Activated CD8-positive, alpha-beta memory T cell treated with anti-CD3 and anti-CD28 coated beads, Interleukin-2, amount 50 U/mL, for 48 hours (primary cell): ENCODE measurements around the gene ACYP2.
"Not testable (repeated sequence)": the region's sequence is repeated elsewhere in the genome, so short reads cannot be mapped to it uniquely, and the experiment has no call there.

Source experiments
- DNase-seq: peaks from one replicate; pipeline ENCODE4 v3.0.0-alpha.2; 2020

The ACYP2 gene

DNA sequence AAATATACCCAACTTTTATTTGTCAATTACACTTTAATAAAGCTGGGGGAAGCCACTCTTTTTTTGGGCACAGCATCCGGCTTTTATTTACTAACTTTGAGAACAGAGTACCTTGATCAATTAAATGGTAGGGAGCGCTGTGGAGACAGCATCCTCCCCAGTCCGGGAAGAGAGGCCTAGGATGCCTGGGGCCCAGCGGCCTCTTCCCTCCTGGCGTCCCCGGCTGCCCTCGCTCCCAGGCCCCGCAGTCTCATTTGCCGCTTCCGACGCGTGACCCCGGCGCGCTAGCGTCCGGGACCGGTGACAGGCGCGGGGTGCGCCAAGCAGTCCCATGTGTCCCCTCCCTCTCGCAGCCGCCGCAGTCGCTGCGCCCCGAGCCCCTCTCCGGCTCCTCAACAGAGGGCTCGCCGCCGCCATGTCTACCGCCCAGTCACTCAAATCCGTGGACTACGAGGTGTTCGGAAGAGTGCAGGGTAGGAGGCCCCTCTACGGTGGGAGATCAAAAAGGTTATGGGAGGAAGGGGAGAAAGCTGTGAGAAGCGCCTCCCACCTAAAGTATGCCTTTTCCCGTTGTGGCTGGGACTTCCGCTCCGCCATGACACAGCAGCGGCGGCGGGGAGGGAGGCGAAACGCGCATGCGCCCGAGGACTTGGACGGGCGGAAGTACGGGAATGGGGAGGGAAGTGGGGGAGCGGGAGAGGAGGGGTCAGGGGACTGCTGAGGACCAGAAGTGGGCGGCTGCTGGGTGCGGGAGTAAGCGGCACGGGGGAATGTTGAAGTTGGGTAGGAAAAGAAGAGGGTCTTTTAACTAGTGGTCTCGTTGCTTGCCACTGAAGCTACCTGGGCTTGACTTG is at the start of gene ACYP2:
ACYP2 (plus strand) TSS at position 332 of the 854 bp plus-strand sequence.
- DNase-seq = peak; percentile 96

GRCh38 chr2:54065891-54066290 is 49.5 kb upstream of the ACYP2 start:
- DNase-seq = no peak

- DNase-seq = no peak
Measured at GRCh38 chr2:54067851-54068375, 47.5 kb upstream of the ACYP2 start.

GRCh38 chr2:54072483-54072882 is 42.9 kb upstream of the ACYP2 start:
- DNase-seq = not testable (repeated sequence)

- no peak for DNase-seq
Measured at GRCh38 chr2:54073796-54074195, 41.6 kb upstream of the ACYP2 start.

- no peak for DNase-seq
Measured at GRCh38 chr2:54074606-54075341, 40.6 kb upstream of the ACYP2 start.

- DNase-seq = no peak
Measured at GRCh38 chr2:54076586-54076985, 38.8 kb upstream of the ACYP2 start.

- no peak for DNase-seq
Measured at GRCh38 chr2:54077088-54077900, 38.1 kb upstream of the ACYP2 start.

DNA sequence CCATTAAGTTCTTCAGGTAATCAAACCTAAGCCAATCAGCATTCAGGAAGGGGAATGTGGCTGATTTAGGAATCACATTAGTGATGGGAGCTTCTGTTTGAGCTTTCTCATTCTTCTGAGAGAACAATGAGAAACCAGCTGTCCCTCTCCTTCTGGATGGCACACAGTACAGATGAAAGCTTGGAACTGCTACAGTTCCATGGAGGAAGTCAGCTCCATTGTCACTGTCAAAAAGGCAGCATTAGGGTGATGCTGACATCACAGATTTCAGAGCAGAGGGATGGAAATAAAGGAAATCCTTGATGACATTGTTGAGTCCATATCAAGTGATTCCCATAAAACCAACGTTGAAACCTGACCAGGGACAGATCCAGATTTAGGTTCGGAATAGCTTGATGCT is 36.1 kb upstream of the ACYP2 start:
- no peak for DNase-seq

DNA sequence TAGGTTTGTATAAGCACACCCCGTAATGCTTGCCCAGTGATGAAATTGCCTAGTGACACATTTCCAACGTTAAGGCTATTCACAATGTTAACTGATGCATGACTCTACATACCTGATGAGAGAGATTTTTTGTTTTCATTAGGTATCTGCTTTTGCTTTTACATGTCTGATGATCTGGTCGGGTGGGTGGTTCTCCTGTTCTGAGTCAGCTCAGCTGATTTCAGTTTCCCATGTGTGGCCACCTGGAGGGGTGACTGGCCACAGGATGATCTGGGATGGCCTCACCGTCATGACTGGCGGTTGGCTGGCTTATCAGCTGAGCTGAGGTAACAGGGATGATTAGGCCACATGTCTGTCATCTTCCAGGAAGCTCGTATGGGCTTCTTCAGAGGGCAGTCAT is 33.8 kb upstream of the ACYP2 start:
- DNase-seq = peak; percentile 77

DNA sequence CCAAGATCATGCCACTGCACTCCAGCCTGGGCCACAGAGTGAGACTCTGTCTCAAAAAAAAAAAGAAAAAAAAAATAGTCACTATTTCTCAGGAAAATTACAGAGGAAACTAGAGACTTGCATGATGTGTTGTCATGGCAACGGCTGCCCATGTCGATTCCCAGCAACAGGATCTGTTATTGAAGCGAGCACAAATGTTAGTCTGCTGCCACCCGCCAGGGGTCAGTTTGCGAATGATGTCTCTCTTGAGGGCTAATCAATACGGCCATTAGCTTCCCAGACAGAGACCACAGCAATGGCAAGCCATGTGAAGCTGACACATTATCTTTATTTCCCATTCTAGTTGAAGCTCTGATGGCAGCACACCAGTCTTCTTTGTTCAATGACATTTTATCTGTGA is 32.4 kb upstream of the ACYP2 start:
- DNase-seq = no peak

DNA sequence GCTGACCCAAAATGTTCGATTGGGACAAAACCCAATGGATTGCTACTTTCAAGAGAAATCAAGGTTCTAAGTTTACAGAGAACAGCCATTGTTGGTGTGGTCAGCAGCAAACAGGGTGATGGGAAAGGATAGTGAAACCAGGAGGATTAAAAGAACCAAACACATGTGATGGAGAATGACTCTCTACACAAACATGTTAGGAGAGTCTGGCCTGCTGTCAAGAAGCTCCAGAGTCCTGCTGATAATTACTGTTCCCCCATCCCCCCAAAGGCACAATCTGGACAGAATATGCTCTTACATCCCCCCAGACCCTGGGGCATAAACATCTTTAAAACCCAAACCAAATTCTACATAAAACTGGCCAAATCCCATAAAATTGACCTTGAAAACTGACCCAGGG is 32.0 kb upstream of the ACYP2 start:
- no peak for DNase-seq

GRCh38 chr2:54084600-54084999 is 30.8 kb upstream of the ACYP2 start:
- no peak for DNase-seq

DNA sequence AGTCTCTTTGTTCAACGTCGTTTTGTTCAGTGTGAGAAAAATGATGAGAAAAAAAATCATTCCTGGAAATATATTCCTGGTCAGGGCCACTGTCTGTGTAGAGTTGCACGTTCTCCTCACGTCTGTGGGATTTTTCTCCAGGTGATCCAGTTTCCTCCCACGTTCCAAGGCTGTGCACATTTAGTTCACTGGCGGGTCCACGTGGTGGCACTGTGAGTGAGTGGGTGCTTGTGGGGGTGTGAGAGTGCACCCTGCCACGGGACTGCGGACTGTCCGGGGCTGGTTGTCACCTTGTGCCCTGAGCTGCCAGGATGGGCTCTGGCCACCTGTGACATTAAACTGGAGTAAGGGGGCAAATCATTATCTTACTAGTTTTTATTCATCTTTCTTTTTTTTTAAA is 30.3 kb upstream of the ACYP2 start:
- no peak for DNase-seq

- no peak for DNase-seq
Measured at GRCh38 chr2:54086157-54086556, 29.3 kb upstream of the ACYP2 start.

DNA sequence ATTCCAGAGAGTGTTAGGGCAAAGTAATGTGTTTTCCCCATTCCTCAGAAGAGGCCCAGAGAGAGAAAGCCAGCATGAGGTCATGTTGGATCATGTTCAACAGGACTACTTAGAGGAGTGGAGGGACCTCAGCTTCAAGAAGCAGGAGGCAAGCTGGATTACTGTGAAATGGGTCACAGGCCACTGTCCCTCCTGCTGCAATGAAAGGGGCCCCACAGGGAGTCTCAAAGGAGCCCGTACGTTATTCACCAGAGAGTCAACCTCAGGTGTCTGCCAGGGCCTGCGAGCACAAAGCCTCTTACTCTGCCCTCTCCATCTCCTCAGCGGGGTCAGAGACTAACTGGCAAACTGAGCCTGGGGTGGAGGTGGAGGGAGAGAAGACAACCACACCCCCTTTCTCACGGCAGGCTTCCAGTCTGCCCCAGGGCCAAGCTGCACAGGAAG is 27.2 kb upstream of the ACYP2 start:
- no peak for DNase-seq

DNA sequence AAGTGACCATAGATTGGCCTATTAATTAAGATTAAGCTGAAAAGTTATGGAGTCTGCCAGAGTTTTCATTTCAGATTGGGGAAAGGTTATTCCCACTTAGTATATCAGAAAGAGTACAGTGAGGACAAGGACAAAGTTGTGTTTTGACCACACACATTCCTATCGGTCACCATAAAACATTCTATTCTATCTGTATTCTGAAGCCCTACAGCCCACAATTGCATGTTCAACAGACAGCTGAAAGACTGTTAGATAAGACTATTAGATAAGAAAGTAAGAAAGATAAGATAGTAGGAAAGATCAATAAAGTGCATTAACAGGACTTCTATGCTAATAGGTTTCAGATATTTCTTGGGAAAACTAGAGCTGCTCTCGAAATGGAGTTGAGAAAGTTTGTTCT is 26.7 kb upstream of the ACYP2 start:
- DNase-seq = no peak

DNA sequence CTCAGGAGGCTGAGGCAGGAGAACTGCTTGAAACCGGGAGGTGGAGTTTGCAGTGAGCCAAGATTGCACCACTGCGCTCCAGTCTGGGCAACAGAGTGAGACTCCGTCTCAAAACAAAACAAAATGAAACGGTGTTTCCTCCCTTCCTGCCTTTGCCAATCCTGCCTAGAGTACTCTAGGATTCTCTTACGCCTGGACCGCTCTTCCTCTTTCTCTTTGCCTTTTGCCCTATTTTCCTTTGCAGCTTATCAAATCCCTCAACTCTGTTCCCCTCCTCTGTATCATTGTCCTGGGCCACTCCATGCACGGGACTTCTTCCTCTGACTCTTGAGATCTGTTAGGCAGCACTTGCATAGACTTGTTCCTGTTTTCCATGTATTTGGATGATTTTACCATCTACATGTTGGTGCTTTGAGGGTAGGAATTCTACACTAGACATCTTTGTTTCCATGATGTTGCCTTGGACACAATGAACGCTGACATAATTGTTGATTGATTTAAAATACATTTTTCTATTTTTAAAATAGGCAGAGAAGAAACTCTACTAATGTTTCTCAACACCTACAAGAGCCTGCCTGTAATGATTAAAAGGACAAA is 24.8 kb upstream of the ACYP2 start:
- DNase-seq = no peak

- DNase-seq = no peak
Measured at GRCh38 chr2:54092940-54093339, 22.5 kb upstream of the ACYP2 start.

GRCh38 chr2:54095406-54095805 is 20.0 kb upstream of the ACYP2 start:
- not testable (repeated sequence) for DNase-seq

DNA sequence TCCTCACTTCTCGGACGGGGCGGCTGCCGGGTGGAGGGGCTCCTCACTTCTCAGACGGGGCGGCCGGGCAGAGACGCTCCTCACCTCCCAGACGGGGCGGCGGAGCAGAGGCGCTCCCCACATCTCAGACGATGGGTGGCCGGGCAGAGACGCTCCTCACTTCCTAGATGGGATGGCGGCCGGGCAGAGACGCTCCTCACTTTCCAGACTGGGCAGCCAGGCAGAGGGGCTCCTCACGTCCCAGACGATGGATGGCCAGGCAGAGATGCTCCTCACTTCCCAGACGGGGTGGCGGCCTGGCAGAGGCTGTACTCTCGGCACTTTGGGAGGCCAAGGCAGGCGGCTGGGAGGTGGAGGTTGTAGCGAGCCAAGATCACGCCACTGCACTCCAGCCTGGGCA is 19.3 kb upstream of the ACYP2 start:
- not testable (repeated sequence) for DNase-seq

DNA sequence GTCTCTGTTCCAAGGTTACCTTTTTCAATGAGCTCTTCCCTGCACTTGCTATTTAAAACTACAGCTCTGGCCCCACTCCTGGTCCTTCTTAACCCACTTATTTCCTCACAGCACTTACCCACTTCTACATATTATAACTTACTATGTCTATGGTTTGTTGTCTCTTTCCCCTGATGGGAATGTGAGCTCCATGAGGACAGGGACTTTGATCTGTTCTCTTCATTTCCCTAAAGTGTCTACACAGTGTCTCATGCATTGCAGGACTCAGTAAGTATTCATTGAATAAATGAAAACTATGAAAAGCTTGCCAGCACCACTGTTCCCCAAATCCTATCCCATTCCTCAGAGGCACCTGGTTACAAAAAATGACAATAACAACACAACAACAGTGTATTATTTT is 18.3 kb upstream of the ACYP2 start:
- DNase-seq = no peak

GRCh38 chr2:54099370-54099769 is 16.0 kb upstream of the ACYP2 start:
- DNase-seq = no peak
